Dendritic cell treated with granulocyte-macrophage colony-stimulating factor and Interleukin-4, amounts not matched to agents 40 ng/mL and 50 ng/mL, for 4 days (primary cell): Measurements from ENCODE around the gene RSAD2.
"Not testable (repeated sequence)": the region's sequence is repeated elsewhere in the genome, so short reads cannot be mapped to it uniquely, and the experiment has no call there.

Experiments used
- H3K27ac Mint-ChIP-seq: one replicate; pipeline ENCODE4 v1.8.0; 2022; ENCODE audit warnings: mild to moderate bottlenecking, mixed read lengths
- H3K27me3 Mint-ChIP-seq: one replicate; pipeline ENCODE4 v1.8.0; 2022; ENCODE audit warnings: mild to moderate bottlenecking, mixed read lengths
- H3K36me3 Mint-ChIP-seq: one replicate; pipeline ENCODE4 v1.8.0; 2022; ENCODE audit warnings: low read depth, mixed read lengths
- H3K4me1 Mint-ChIP-seq: one replicate; pipeline ENCODE4 v1.8.0; 2022; ENCODE audit warnings: low read depth, mixed read lengths
- H3K4me3 Mint-ChIP-seq: one replicate; pipeline ENCODE4 v1.8.0; 2022; ENCODE audit warnings: mild to moderate bottlenecking, moderate library complexity, mixed read lengths
- H3K9me3 Mint-ChIP-seq: one replicate; pipeline ENCODE4 v1.8.0; 2022; ENCODE audit warnings: mixed read lengths
- intact Hi-C: fragments of 100-400 bp; cut with micrococcal nuclease; formaldehyde crosslinking; loops from one replicate; pipeline ENCODE4 v1.15.0; 2022

RSAD2 gene

GRCh38 chr2:6852195-6852594, 25.4 kb upstream of the RSAD2 start:
- no peaks in the 10 kb centered on the region for H3K27me3 Mint-ChIP-seq
- intact Hi-C loops = no loop called here
- no peak overlapping the region for H3K4me3 Mint-ChIP-seq
- peaks cover 70% of the 10 kb centered on the region for H3K36me3 Mint-ChIP-seq
- peaks cover 24% of the 10 kb centered on the region for H3K9me3 Mint-ChIP-seq
- no peaks in the 10 kb centered on the region for H3K4me1 Mint-ChIP-seq
- no peak overlapping the region for H3K27ac Mint-ChIP-seq

- H3K27ac Mint-ChIP-seq = no peak overlapping the region
- peaks cover 16% of the 10 kb centered on the region for H3K9me3 Mint-ChIP-seq
- H3K36me3 Mint-ChIP-seq = peaks cover 67% of the 10 kb centered on the region
- H3K27me3 Mint-ChIP-seq = no peaks in the 10 kb centered on the region
- intact Hi-C loops = no loop called here
- H3K4me1 Mint-ChIP-seq = no peaks in the 10 kb centered on the region
- H3K4me3 Mint-ChIP-seq = no peak overlapping the region
These were observed 23.2 kb upstream of the RSAD2 start for GRCh38 chr2:6854416-6854815.

- intact Hi-C loops = no loop called here
- H3K4me1 Mint-ChIP-seq = no peaks in the 10 kb centered on the region
- H3K27me3 Mint-ChIP-seq = no peaks in the 10 kb centered on the region
- no peak overlapping the region for H3K27ac Mint-ChIP-seq
- H3K36me3 Mint-ChIP-seq = peaks cover 67% of the 10 kb centered on the region
- peaks cover 29% of the 10 kb centered on the region for H3K9me3 Mint-ChIP-seq
- no peak overlapping the region for H3K4me3 Mint-ChIP-seq
These were observed 21.6 kb upstream of the RSAD2 start for GRCh38 chr2:6855860-6856547.

- intact Hi-C loops = no loop called here
- Mint-ChIP-seq H3K36me3 (peaks cover 67% of the 10 kb centered on the region), H3K4me3 (no peak overlapping the region)
These were observed 21.0 kb upstream of the RSAD2 start for GRCh38 chr2:6856548-6856920.

GRCh38 chr2:6858466-6859027, 19.0 kb upstream of the RSAD2 start:
- H3K4me1 Mint-ChIP-seq, intact Hi-C loops, H3K27me3 Mint-ChIP-seq, H3K4me3 Mint-ChIP-seq, H3K27ac Mint-ChIP-seq: not testable (repeated sequence)
- Mint-ChIP-seq H3K36me3 (peaks cover 74% of the 10 kb centered on the region), H3K9me3 (peaks cover 40% of the 10 kb centered on the region)

More at GRCh38 chr2:6856548-6856920, 21.0 kb upstream of the RSAD2 start:
- H3K4me1 Mint-ChIP-seq = no peaks in the 10 kb centered on the region
- no peak overlapping the region for H3K27ac Mint-ChIP-seq
- H3K27me3 Mint-ChIP-seq = no peaks in the 10 kb centered on the region
- H3K9me3 Mint-ChIP-seq = peaks cover 35% of the 10 kb centered on the region

- H3K4me3 Mint-ChIP-seq = no peak overlapping the region
- no peaks in the 10 kb centered on the region for H3K27me3 Mint-ChIP-seq
- intact Hi-C loops = no loop called here
- peaks cover 64% of the 10 kb centered on the region for H3K36me3 Mint-ChIP-seq
- H3K9me3 Mint-ChIP-seq = peaks cover 40% of the 10 kb centered on the region
- no peak overlapping the region for H3K27ac Mint-ChIP-seq
- H3K4me1 Mint-ChIP-seq = peaks cover 14% of the 10 kb centered on the region
These were observed 17.3 kb upstream of the RSAD2 start for GRCh38 chr2:6860296-6860695.

GRCh38 chr2:6863792-6864191, 13.8 kb upstream of the RSAD2 start:
- H3K4me3 Mint-ChIP-seq = no peak overlapping the region
- intact Hi-C loops = no loop called here
- H3K27me3 Mint-ChIP-seq = no peaks in the 10 kb centered on the region
- no peak overlapping the region for H3K27ac Mint-ChIP-seq
- peaks cover 50% of the 10 kb centered on the region for H3K36me3 Mint-ChIP-seq
- H3K4me1 Mint-ChIP-seq = peaks cover 23% of the 10 kb centered on the region
- H3K9me3 Mint-ChIP-seq = peaks cover 32% of the 10 kb centered on the region

- H3K4me1 Mint-ChIP-seq = peaks cover 25% of the 10 kb centered on the region
- peaks cover 27% of the 10 kb centered on the region for H3K9me3 Mint-ChIP-seq
- intact Hi-C loops = no loop called here
- H3K36me3 Mint-ChIP-seq = peaks cover 45% of the 10 kb centered on the region
- H3K4me3 Mint-ChIP-seq = peak overlapping the region; percentile 72
- no peaks in the 10 kb centered on the region for H3K27me3 Mint-ChIP-seq
- peak overlapping the region; percentile 86 for H3K27ac Mint-ChIP-seq
These were observed 13.3 kb upstream of the RSAD2 start for GRCh38 chr2:6864231-6864754.

GRCh38 chr2:6864923-6865345, 12.6 kb upstream of the RSAD2 start:
- peak overlapping the region; percentile 86 for H3K27ac Mint-ChIP-seq
- peaks cover 39% of the 10 kb centered on the region for H3K36me3 Mint-ChIP-seq
- H3K4me1 Mint-ChIP-seq = peaks cover 29% of the 10 kb centered on the region
- H3K9me3 Mint-ChIP-seq = peaks cover 21% of the 10 kb centered on the region
- intact Hi-C loops = no loop called here
- H3K4me3 Mint-ChIP-seq = peak overlapping the region; percentile 72
- no peaks in the 10 kb centered on the region for H3K27me3 Mint-ChIP-seq

- Mint-ChIP-seq H3K9me3 (peaks cover 14% of the 10 kb centered on the region), H3K36me3 (peaks cover 32% of the 10 kb centered on the region), H3K4me1 (peaks cover 29% of the 10 kb centered on the region), H3K27ac (peak within 1 kb of the TSS; percentile 86), H3K4me3 (peak within 1 kb of the TSS; percentile 86), H3K27me3 (no peaks in the 10 kb centered on the region)
- intact Hi-C loops = no loop called here
These were observed 12.0 kb upstream of the RSAD2 start, which contains the start of gene CMPK2 for GRCh38 chr2:6865346-6866274. CMPK2 (minus strand) TSS chr2:6865907; CDS start chr2:6865696, 211 bp downstream.

- Mint-ChIP-seq H3K27me3 (no peaks in the 10 kb centered on the region), H3K36me3 (peaks cover 25% of the 10 kb centered on the region), H3K4me3 (peak overlapping the region; percentile 86), H3K9me3 (peaks cover 8% of the 10 kb centered on the region), H3K27ac (peak overlapping the region; percentile 86), H3K4me1 (peaks cover 29% of the 10 kb centered on the region)
- intact Hi-C loops = no loop called here
These were observed 11.3 kb upstream of the RSAD2 start for GRCh38 chr2:6866275-6866671.

GRCh38 chr2:6866982-6867381, 10.6 kb upstream of the RSAD2 start:
- H3K36me3 Mint-ChIP-seq = peaks cover 18% of the 10 kb centered on the region
- peak overlapping the region; percentile 86 for H3K27ac Mint-ChIP-seq
- H3K27me3 Mint-ChIP-seq = no peaks in the 10 kb centered on the region
- no peak overlapping the region for H3K4me3 Mint-ChIP-seq
- intact Hi-C loops = no loop called here
- H3K4me1 Mint-ChIP-seq = peaks cover 29% of the 10 kb centered on the region
- peaks cover under 1% of the 10 kb centered on the region for H3K9me3 Mint-ChIP-seq

GRCh38 chr2:6872394-6872793, 5.2 kb upstream of the RSAD2 start:
- H3K27me3 Mint-ChIP-seq = no peaks in the 10 kb centered on the region
- H3K4me3 Mint-ChIP-seq = no peak overlapping the region
- H3K9me3 Mint-ChIP-seq = no peaks in the 10 kb centered on the region
- intact Hi-C loops = no loop called here
- peak overlapping the region; percentile 42 for H3K27ac Mint-ChIP-seq
- peaks cover 26% of the 10 kb centered on the region for H3K4me1 Mint-ChIP-seq
- no peaks in the 10 kb centered on the region for H3K36me3 Mint-ChIP-seq

- Mint-ChIP-seq H3K9me3 (no peaks in the 10 kb centered on the region), H3K27me3 (peaks cover 5% of the 10 kb centered on the region), H3K4me3 (no peak overlapping the region), H3K4me1 (peaks cover 42% of the 10 kb centered on the region), H3K27ac (no peak overlapping the region), H3K36me3 (no peaks in the 10 kb centered on the region)
- intact Hi-C loops = no loop called here
These were observed 3.5 kb upstream of the RSAD2 start for GRCh38 chr2:6874032-6874431.
